GM12878 (cell line): ENCODE results near the gene TRABD. TPM values are rescaled to one million over a fixed set of nuclear protein-coding genes. Genes with fewer than 3 reads are reported as not detected.

Experiments
- ATAC-seq: fragments of 200-7000 bp; cut with Tn5 transposase; 3 replicates; pipeline ENCODE4 v1.9.1; 2020; ENCODE audit warnings: mild to moderate bottlenecking, moderate library complexity
- BruUV-seq: library from RNA; stranded (reverse); fragments of 400-500 nt; replicated peaks from 2 replicates; lab custom pipeline; 2021; lab: Mats Ljungman, UMichigan
- CTCF ChIA-PET: fragments of 300-600 bp; sonication (Branson Sonifier 250); formaldehyde crosslinking; extraction: SDS; loops from one replicate; lab custom pipeline; 2021; ENCODE audit warnings: inconsistent platforms; lab: Yijun Ruan, JAX
- POLR2A ChIA-PET: fragments of 350-600 bp; formaldehyde crosslinking; extraction: SDS; loops from one replicate; lab custom pipeline; 2021; ENCODE audit warnings: inconsistent platforms; lab: Charles Lee
- RAD21 ChIA-PET: fragments of 300-600 bp; sonication (Branson Sonifier 250); formaldehyde crosslinking; loops from one replicate; lab custom pipeline; 2023; ENCODE audit warnings: antibody characterized with exemption; ENCODE audit not compliant: unreplicated experiment; lab: Charles Lee
- SMC1A ChIA-PET: fragments of 300-600 bp; sonication (Branson Sonifier 250); formaldehyde crosslinking; loops from one replicate; lab custom pipeline; 2023; ENCODE audit not compliant: unreplicated experiment, uncharacterized antibody; lab: Charles Lee
- DNase-seq: peaks from one replicate; pipeline ENCODE4 v3.0.0-alpha.2; 2011; ENCODE audit warnings: low read depth, low spot score
- FAIRE-seq: peaks from 3 replicates; lab custom pipeline; 2011; peaks lifted over from hg19 to GRCh38; lab: Jason Lieb, UNC
- H2AFZ ChIP-seq: 2 replicates; pipeline ENCODE4 v1.6.0; 2011; ENCODE audit warnings: low read depth, low read length, control low read depth; ENCODE audit not compliant: control insufficient read depth
- H3K27ac ChIP-seq: 2 replicates; pipeline ENCODE4 v1.5.1; 2011; ENCODE audit warnings: control low read depth; ENCODE audit not compliant: control insufficient read depth, insufficient read depth
- H3K27me3 ChIP-seq, 2 experiments: replicated peaks in 1 of 2; 2 replicates each; pipeline versions ENCODE4 v1.6.0 to v1.6.1; 2011; ENCODE audit warnings: low read length in 1 of 2; ENCODE audit not compliant: control insufficient read depth in 2 of 2, insufficient read depth in 2 of 2
- H3K36me3 ChIP-seq, 2 experiments: 2 replicates each; pipeline ENCODE4 v1.5.1; 2011; ENCODE audit warnings: low read length in 1 of 2; ENCODE audit not compliant: control insufficient read depth in 2 of 2, insufficient read depth in 2 of 2
- H3K4me1 ChIP-seq: 2 replicates; pipeline ENCODE4 v1.6.1; 2011; ENCODE audit warnings: mild to moderate bottlenecking, low read length, moderate library complexity, mixed read lengths; ENCODE audit not compliant: control insufficient read depth, insufficient read depth
- H3K4me2 ChIP-seq: 2 replicates; pipeline ENCODE4 v1.6.0; 2011; ENCODE audit warnings: control low read depth; ENCODE audit not compliant: control insufficient read depth, insufficient read depth
- H3K4me3 ChIP-seq: fragments of 200-600 bp; sonication (generic); 2 replicates; pipeline ENCODE4 v1.5.1; 2016
- H3K79me2 ChIP-seq: 2 replicates; pipeline ENCODE4 v1.6.0; 2011; ENCODE audit warnings: low read length; ENCODE audit not compliant: control insufficient read depth, insufficient read depth
- H3K9ac ChIP-seq: 2 replicates; pipeline ENCODE4 v1.8.0; 2011; ENCODE audit warnings: low read length, control low read depth, mixed read lengths; ENCODE audit not compliant: control insufficient read depth, insufficient read depth
- H3K9me3 ChIP-seq: replicated peaks from 3 replicates; pipeline ENCODE4 v1.5.1; 2011; ENCODE audit warnings: mild to moderate bottlenecking, low read length; ENCODE audit not compliant: control insufficient read depth, insufficient read depth
- H4K20me1 ChIP-seq: 2 replicates; pipeline ENCODE4 v1.6.0; 2011; ENCODE audit not compliant: control insufficient read depth, insufficient read depth
- PML ChIP-seq: IDR thresholded peaks from 2 replicates; pipeline ENCODE4 v1.6.1; 2012; ENCODE audit warnings: low read length, inconsistent platforms
- POLR2A ChIP-seq: IDR thresholded peaks from 2 replicates; pipeline ENCODE4 v1.6.1; 2011; ENCODE audit warnings: low read depth, mild to moderate bottlenecking, low read length
- WGBS: methylation state at CpG from one replicate; pipeline ENCODE4 v1.1.6; 2016; ENCODE audit warnings: low lambda C conversion rate; ENCODE audit not compliant: insufficient replicate concordance, insufficient coverage; ENCODE audit errors: missing lambda C conversion rate; 5-methylcytosine and 5-hydroxymethylcytosine counted together
- in situ Hi-C: fragments of 300-500 bp; cut with MboI; formaldehyde crosslinking; loops from 9 replicates; pipeline ENCODE4 v1.14.3; 2018; ENCODE audit warnings: mixed read lengths
- intact Hi-C: fragments of 100-400 bp; cut with micrococcal nuclease; formaldehyde crosslinking; loops from one replicate; pipeline ENCODE4 v1.14.2; 2022; ENCODE audit not compliant: unreplicated experiment
- polyA plus RNA-seq, 11 experiments: library from polyadenylated mRNA; depleted of rRNA in 4 of 11; unstranded in 6 of 11; stranded (reverse) in 5 of 11; fragments of >200 nt; fragmentation: Nextera tagmentation in 4 of 11; fragmentation: Illumina TruSeq in 1 of 11; extraction: Ambion mirVana in 4 of 11; extraction: Trizol in 1 of 11; gene quantifications; 1 replicate in 1 of 11; 2 replicates in 10 of 11; pipeline versions ENCODE4 v1.2.1 to v1.2.3, GENCODE V29; 2011 to 2016; ENCODE audit warnings: inconsistent platforms in 2 of 11, missing spikeins in 2 of 11, low read depth in 1 of 11
- total RNA-seq, 4 experiments: library from RNA; depleted of rRNA in 3 of 4; stranded (reverse); fragments of >200 nt in 3 of 4; fragmentation: Illumina TruSeq in 1 of 4; extraction: Trizol in 1 of 4; gene quantifications; 2 replicates each; pipeline versions ENCODE4 v1.2.1 to v1.2.3, GENCODE V29; 2013 to 2021
- TF ChIP-seq, protein P1 (sequence below): fragments of 450-650 bp; IDR thresholded peaks from 2 replicates; pipeline ENCODE4 v1.6.1; 2016; ENCODE audit warnings: mild to moderate bottlenecking, moderate library complexity, borderline replicate concordance

TRABD gene
- total and polyA plus RNA-seq, 10 of the 15 experiments (the other 5 are each of a cell fraction or from before 2014, with no cell fraction given), result 0.43 to 116 (median 58.1) TPM

DNA sequence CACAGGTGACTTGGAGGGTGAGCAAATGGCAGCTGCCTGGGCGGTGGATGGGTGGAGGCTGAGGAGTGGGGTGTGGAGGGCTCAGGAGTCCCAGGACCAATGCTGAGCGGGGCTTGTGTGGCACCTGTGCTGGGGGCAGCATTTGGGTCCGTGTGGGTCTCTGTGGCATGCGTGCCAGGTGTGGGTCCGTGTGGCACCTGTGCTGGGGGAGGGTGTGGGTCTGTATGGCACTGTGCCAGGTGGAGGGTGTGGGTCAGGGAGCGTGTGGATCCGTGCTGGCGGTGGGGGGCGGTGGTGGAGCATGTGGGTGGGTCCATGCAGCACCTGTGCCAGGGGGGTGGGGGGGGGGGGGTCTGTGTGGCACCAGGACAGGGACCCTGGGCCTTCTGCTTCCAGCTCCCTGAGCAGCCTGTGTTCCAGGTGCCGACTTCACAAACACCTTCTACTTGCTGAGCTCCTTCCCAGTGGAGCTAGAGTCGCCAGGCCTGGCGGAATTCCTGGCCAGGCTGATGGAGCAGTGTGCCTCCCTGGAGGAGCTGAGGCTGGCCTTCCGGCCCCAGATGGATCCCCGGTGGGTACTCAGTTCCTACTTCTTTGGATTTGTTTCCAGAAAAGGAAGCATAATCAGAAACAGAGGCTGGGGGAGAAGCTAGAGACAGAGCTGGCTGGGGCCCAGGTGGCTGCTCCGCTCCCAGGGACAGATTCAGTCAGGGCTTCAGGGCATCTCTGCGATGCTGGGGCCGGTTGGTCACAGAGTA lies 29.8 kb downstream of the TRABD start:
- WGBS, result 96% methylated on average over 14 of the region's 17 CpGs
- FAIRE-seq (no peak), ATAC-seq (no peak)
- Histone ChIP-seq H3K9me3 (no peaks in the 10 kb centered on the region), H3K36me3 (peaks cover 31 to 48% of the 10 kb centered on the region in 2 experiments; a peak in 3 of 4 replicates), H3K4me1 (no peaks in the 10 kb centered on the region), H3K9ac (no peak overlapping the region), H3K4me2 (no peak overlapping the region), H4K20me1 (no peaks in the 10 kb centered on the region), H3K79me2 (no peaks in the 10 kb centered on the region; the same call in 1 of the 2 replicates), H3K27ac (no peak overlapping the region), H3K27me3 (no peaks in the 10 kb centered on the region), H3K4me3 (no peak overlapping the region)
- POLR2A ChIA-PET, result no interaction called here
- CTCF ChIA-PET, result interaction anchor here (1.1 kb wide), 1 partner anchor 67 kb away, joined by 3 read pairs; no protein-coding TSS in a partner anchor
- in situ Hi-C loops, result no loop called here
- SMC1A ChIA-PET, result no interaction called here
- no TSS peak for BruUV-seq
- TF ChIP-seq PML, result no peak
- TF ChIP-seq, protein P1, sequence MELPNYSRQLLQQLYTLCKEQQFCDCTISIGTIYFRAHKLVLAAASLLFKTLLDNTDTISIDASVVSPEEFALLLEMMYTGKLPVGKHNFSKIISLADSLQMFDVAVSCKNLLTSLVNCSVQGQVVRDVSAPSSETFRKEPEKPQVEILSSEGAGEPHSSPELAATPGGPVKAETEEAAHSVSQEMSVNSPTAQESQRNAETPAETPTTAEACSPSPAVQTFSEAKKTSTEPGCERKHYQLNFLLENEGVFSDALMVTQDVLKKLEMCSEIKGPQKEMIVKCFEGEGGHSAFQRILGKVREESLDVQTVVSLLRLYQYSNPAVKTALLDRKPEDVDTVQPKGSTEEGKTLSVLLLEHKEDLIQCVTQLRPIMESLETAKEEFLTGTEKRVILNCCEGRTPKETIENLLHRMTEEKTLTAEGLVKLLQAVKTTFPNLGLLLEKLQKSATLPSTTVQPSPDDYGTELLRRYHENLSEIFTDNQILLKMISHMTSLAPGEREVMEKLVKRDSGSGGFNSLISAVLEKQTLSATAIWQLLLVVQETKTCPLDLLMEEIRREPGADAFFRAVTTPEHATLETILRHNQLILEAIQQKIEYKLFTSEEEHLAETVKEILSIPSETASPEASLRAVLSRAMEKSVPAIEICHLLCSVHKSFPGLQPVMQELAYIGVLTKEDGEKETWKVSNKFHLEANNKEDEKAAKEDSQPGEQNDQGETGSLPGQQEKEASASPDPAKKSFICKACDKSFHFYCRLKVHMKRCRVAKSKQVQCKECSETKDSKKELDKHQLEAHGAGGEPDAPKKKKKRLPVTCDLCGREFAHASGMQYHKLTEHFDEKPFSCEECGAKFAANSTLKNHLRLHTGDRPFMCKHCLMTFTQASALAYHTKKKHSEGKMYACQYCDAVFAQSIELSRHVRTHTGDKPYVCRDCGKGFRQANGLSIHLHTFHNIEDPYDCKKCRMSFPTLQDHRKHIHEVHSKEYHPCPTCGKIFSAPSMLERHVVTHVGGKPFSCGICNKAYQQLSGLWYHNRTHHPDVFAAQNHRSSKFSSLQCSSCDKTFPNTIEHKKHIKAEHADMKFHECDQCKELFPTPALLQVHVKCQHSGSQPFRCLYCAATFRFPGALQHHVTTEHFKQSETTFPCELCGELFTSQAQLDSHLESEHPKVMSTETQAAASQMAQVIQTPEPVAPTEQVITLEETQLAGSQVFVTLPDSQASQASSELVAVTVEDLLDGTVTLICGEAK, result no peak
- TF ChIP-seq POLR2A, result peak; percentile 58
- TF ChIP-seq, all 136 proteins: peak for 1
- no peak overlapping the region for H2AFZ ChIP-seq
- intact Hi-C loops, result no loop called here
- RAD21 ChIA-PET, result no interaction called here
- no peak for DNase-seq
